Keratinocyte (primary cell): ENCODE data around the gene CACUL1. TPM values are rescaled to one million over a fixed set of nuclear protein-coding genes. Genes with fewer than 3 reads are reported as not detected.

Source experiments
- DNase-seq: peaks from one replicate; pipeline ENCODE4 v3.0.0-alpha.2; 2011; ENCODE audit warnings: low read depth, missing footprints, low spot score
- FAIRE-seq: peaks from 2 replicates; lab custom pipeline; 2011; peaks lifted over from hg19 to GRCh38; lab: Jason Lieb, UNC
- H2AFZ ChIP-seq: 2 replicates; pipeline ENCODE4 v1.6.0; 2012; ENCODE audit warnings: low read length, control low read depth, inconsistent platforms; ENCODE audit not compliant: control insufficient read depth
- H3K27ac ChIP-seq: 2 replicates; pipeline ENCODE4 v1.5.1; 2011; ENCODE audit warnings: low read length; ENCODE audit not compliant: control insufficient read depth, insufficient read depth
- H3K27me3 ChIP-seq: 3 replicates; pipeline ENCODE4 v1.6.0; 2011; ENCODE audit warnings: low read length; ENCODE audit not compliant: control insufficient read depth, insufficient read depth; ENCODE audit errors: extremely low read depth
- H3K36me3 ChIP-seq, 2 experiments: 2 replicates in 1 of 2; 3 replicates in 1 of 2; pipeline ENCODE4 v1.5.1; 2011; ENCODE audit warnings: low read length in 2 of 2, mild to moderate bottlenecking in 1 of 2; ENCODE audit not compliant: control insufficient read depth in 2 of 2, insufficient read depth in 2 of 2; ENCODE audit errors: extremely low read depth in 1 of 2
- H3K4me1 ChIP-seq: 3 replicates; pipeline ENCODE4 v1.5.1; 2011; ENCODE audit warnings: low read length; ENCODE audit not compliant: control insufficient read depth, insufficient read depth; ENCODE audit errors: extremely low read depth
- H3K4me2 ChIP-seq: 3 replicates; pipeline ENCODE4 v1.6.0; 2011; ENCODE audit warnings: low read depth, low read length; ENCODE audit not compliant: control insufficient read depth, insufficient read depth; ENCODE audit errors: extremely low read depth
- H3K4me3 ChIP-seq, 3 experiments: fragments of 200-600 bp in 1 of 3; sonication (generic) in 1 of 3; 2 replicates in 2 of 3; 3 replicates in 1 of 3; pipeline ENCODE4 v1.5.1; 2011 to 2016; ENCODE audit warnings: low read length in 3 of 3, mild to moderate bottlenecking in 3 of 3, control low read depth in 2 of 3, inconsistent platforms in 1 of 3, low read depth in 1 of 3, mixed read lengths in 1 of 3, mixed run types in 1 of 3, moderate library complexity in 1 of 3; ENCODE audit not compliant: control insufficient read depth in 2 of 3, insufficient read depth in 2 of 3; ENCODE audit errors: extremely low read depth in 1 of 3
- H3K79me2 ChIP-seq: 2 replicates; pipeline ENCODE4 v1.6.0; 2012; ENCODE audit warnings: low read length; ENCODE audit not compliant: control insufficient read depth, insufficient read depth
- H3K9ac ChIP-seq: 3 replicates; pipeline ENCODE4 v1.6.0; 2011; ENCODE audit warnings: low read length; ENCODE audit not compliant: control insufficient read depth, insufficient read depth; ENCODE audit errors: extremely low read depth
- H3K9me1 ChIP-seq: 3 replicates; pipeline ENCODE4 v1.6.0; 2011; ENCODE audit warnings: low read length; ENCODE audit not compliant: control insufficient read depth, insufficient read depth; ENCODE audit errors: extremely low read depth
- H3K9me3 ChIP-seq: 2 replicates; pipeline ENCODE4 v1.5.1; 2012; ENCODE audit warnings: low read depth, low read length; ENCODE audit not compliant: control insufficient read depth
- H4K20me1 ChIP-seq: 3 replicates; pipeline ENCODE4 v1.6.0; 2011; ENCODE audit warnings: low read length; ENCODE audit not compliant: control insufficient read depth, insufficient read depth; ENCODE audit errors: extremely low read depth
- EZH2 ChIP-seq: IDR thresholded peaks from one replicate; pipeline ENCODE4 v1.6.1; 2012; ENCODE audit warnings: inconsistent platforms, mild to moderate bottlenecking, low read length, moderate library complexity
- dilution Hi-C: fragments of 300-500 bp; cut with MboI; formaldehyde crosslinking; loops from one replicate; pipeline ENCODE4 v1.7.0; 2020; ENCODE audit warnings: low sequenced_read_pairs; ENCODE audit not compliant: extremely low pct_ligation_motif_present
- polyA plus RNA-seq, 5 experiments: library from polyadenylated mRNA; depleted of rRNA in 3 of 5; stranded (reverse) in 3 of 5; stranded (forward) in 1 of 5; unstranded in 1 of 5; fragments of >200 nt; gene quantifications; 1 replicate in 1 of 5; 2 replicates in 3 of 5; 3 replicates in 1 of 5; pipeline versions ENCODE4 v1.2.1 to v1.2.3, GENCODE V29; 2011 to 2012; ENCODE audit warnings: missing spikeins in 2 of 5, low read depth in 1 of 5, low replicate concordance in 1 of 5
- TF ChIP-seq, protein P1 (sequence below), 3 experiments: IDR thresholded peaks in 1 of 3; conservative IDR thresholded peaks in 1 of 3; optimal IDR thresholded peaks in 1 of 3; 2 replicates in 2 of 3; 3 replicates in 1 of 3; pipeline versions ENCODE3 to v1.5.1; 2011; ENCODE audit warnings: low read length in 3 of 3, mild to moderate bottlenecking in 3 of 3, moderate library complexity in 2 of 3, control low read depth in 1 of 3, inconsistent platforms in 1 of 3; ENCODE audit not compliant: insufficient read depth in 2 of 3; ENCODE audit errors: extremely low read depth in 1 of 3

Gene CACUL1
- polyA plus RNA-seq, 1 donor (not counting 4 experiments of a cell fraction or from before 2014, with no cell fraction given): 36.5 TPM

DNA sequence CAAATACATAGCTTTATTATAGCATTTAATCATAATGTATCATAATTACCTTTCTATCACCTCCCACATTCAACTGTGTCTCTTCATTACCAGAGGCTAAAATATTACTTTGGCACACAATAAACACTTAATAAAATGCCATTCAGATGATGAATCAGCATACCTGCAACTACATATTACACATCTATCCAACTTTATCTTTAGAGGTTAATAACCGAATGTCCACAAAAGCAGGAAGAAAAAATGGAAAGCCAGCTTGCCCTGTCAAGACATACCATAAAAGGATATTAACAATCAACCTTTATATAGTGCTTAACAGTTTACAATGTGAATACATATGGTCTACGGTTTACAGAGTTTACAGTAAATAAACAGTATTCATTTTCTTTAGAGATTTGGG, 12.7 kb downstream of the CACUL1 start:
- no peaks in the 10 kb centered on the region for H3K27me3 ChIP-seq
- H4K20me1 ChIP-seq: no peaks in the 10 kb centered on the region
- H2AFZ ChIP-seq: no peak overlapping the region
- H3K27ac ChIP-seq: peak overlapping the region; percentile 72
- peak; percentile 42 for DNase-seq
- H3K4me1 ChIP-seq: peaks cover 42% of the 10 kb centered on the region
- peaks cover 0 to under 1% of the 10 kb centered on the region in 2 experiments for H3K36me3 ChIP-seq
- H3K4me3 ChIP-seq: peak overlapping the region in 2 of 3 experiments; percentile 29 to 44
- no peaks in the 10 kb centered on the region for H3K9me3 ChIP-seq
- H3K79me2 ChIP-seq: peaks cover 93% of the 10 kb centered on the region
- H3K9ac ChIP-seq: no peak overlapping the region
- H3K9me1 ChIP-seq: no peaks in the 10 kb centered on the region
- FAIRE-seq: peak; percentile 71
- dilution Hi-C loops: no loop called here
- TF ChIP-seq, protein P1, sequence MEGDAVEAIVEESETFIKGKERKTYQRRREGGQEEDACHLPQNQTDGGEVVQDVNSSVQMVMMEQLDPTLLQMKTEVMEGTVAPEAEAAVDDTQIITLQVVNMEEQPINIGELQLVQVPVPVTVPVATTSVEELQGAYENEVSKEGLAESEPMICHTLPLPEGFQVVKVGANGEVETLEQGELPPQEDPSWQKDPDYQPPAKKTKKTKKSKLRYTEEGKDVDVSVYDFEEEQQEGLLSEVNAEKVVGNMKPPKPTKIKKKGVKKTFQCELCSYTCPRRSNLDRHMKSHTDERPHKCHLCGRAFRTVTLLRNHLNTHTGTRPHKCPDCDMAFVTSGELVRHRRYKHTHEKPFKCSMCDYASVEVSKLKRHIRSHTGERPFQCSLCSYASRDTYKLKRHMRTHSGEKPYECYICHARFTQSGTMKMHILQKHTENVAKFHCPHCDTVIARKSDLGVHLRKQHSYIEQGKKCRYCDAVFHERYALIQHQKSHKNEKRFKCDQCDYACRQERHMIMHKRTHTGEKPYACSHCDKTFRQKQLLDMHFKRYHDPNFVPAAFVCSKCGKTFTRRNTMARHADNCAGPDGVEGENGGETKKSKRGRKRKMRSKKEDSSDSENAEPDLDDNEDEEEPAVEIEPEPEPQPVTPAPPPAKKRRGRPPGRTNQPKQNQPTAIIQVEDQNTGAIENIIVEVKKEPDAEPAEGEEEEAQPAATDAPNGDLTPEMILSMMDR (optimal IDR thresholded peaks at IDR 0.05 in 1 of 3, IDR thresholded peaks at IDR 0.05 in 1 of 3, conservative IDR thresholded peaks at IDR 0.05 in 1 of 3; ENCODE audit: extremely low read depth in 1 of 3, insufficient read depth in 2 of 3, low read length in 3 of 3): no peak
- no peak for TF ChIP-seq EZH2
- peak overlapping the region; percentile 79 for H3K4me2 ChIP-seq

GRCh38 chr10:118738406-118738805, 16.4 kb downstream of the CACUL1 start:
- no peak for TF ChIP-seq EZH2
- TF ChIP-seq, protein P1 (optimal IDR thresholded peaks at IDR 0.05 in 1 of 3, IDR thresholded peaks at IDR 0.05 in 1 of 3, conservative IDR thresholded peaks at IDR 0.05 in 1 of 3; ENCODE audit: extremely low read depth in 1 of 3, insufficient read depth in 2 of 3, low read length in 3 of 3): no peak
- Histone ChIP-seq H2AFZ (no peak overlapping the region), H3K9me3 (no peaks in the 10 kb centered on the region), H3K36me3 (no peaks in the 10 kb centered on the region), H3K4me2 (no peak overlapping the region), H3K27ac (no peak overlapping the region), H3K9ac (no peak overlapping the region), H3K79me2 (peaks cover 94% of the 10 kb centered on the region), H3K9me1 (no peaks in the 10 kb centered on the region), H3K27me3 (no peaks in the 10 kb centered on the region), H3K4me3 (no peak overlapping the region), H3K4me1 (peaks cover 36% of the 10 kb centered on the region), H4K20me1 (no peaks in the 10 kb centered on the region)
- dilution Hi-C loops: no loop called here
- FAIRE-seq (no peak), DNase-seq (no peak)
